Suppressor macrophage (primary cell): ENCODE measurements around the gene KCTD7.
A peak's percentile ranks its signal among the peaks of the same experiment; 100 is the strongest.
"Not testable (repeated sequence)": the region's sequence is repeated elsewhere in the genome, so short reads cannot be mapped to it uniquely, and the experiment has no call there.

Experiments
- DNase-seq, 4 experiments: peaks; one replicate each; pipeline ENCODE4 v3.0.0-alpha.2; 2020 to 2022

The KCTD7 gene

GRCh38 chr7:66617295-66617694, 11.4 kb upstream of the KCTD7 start:
- no peak for DNase-seq

- DNase-seq = not testable (repeated sequence)
Observed at GRCh38 chr7:66619341-66619948, 9.2 kb upstream of the KCTD7 start.

- DNase-seq = peak in 1 of 4 experiments; percentile 14
Observed at GRCh38 chr7:66626331-66626934, 2.2 kb upstream of the KCTD7 start.

- peak; percentile 69 to 84 (median 82) for DNase-seq
Observed at GRCh38 chr7:66627151-66627681, 1.5 kb upstream of the KCTD7 start.

- DNase-seq = peak in 3 of 4 experiments; percentile 52 to 66 (median 64)
Observed at GRCh38 chr7:66627881-66628360, 760 bp upstream of the KCTD7 start.

GRCh38 chr7:66629222-66630062, 761 bp downstream of the KCTD7 start:
- peak in 3 of 4 experiments; percentile 19 to 30 (median 20) for DNase-seq

- peak; percentile 48 to 82 (median 74) for DNase-seq
Observed at GRCh38 chr7:66630531-66630930, 1.9 kb downstream of the KCTD7 start.

- peak; percentile 55 to 92 (median 80) for DNase-seq
Observed at GRCh38 chr7:66631471-66631870, 2.8 kb downstream of the KCTD7 start.

- DNase-seq = peak; percentile 21 to 57 (median 42)
Observed at GRCh38 chr7:66634816-66635215, 6.1 kb downstream of the KCTD7 start.

GRCh38 chr7:66635322-66635981, 6.8 kb downstream of the KCTD7 start:
- not testable (repeated sequence) for DNase-seq

- DNase-seq = peak; percentile 81 to 92 (median 88)
Observed at GRCh38 chr7:66635982-66636546, 7.4 kb downstream of the KCTD7 start.

- DNase-seq = no peak
Observed at GRCh38 chr7:66638309-66639099, 9.8 kb downstream of the KCTD7 start.

GRCh38 chr7:66639773-66640172, 11.1 kb downstream of the KCTD7 start:
- DNase-seq = no peak

GRCh38 chr7:66640802-66641525, 12.3 kb downstream of the KCTD7 start:
- no peak for DNase-seq

GRCh38 chr7:66641526-66641871, 12.8 kb downstream of the KCTD7 start:
- DNase-seq = no peak

GRCh38 chr7:66642186-66642585, 13.5 kb downstream of the KCTD7 start:
- DNase-seq = peak; percentile 64 to 85 (median 79)

- DNase-seq = no peak
Observed at GRCh38 chr7:66642932-66643331, 14.3 kb downstream of the KCTD7 start.

- no peak for DNase-seq
Observed at GRCh38 chr7:66643395-66643794, 14.7 kb downstream of the KCTD7 start.

GRCh38 chr7:66651026-66651425, 22.3 kb downstream of the KCTD7 start:
- not testable (repeated sequence) for DNase-seq

- DNase-seq = not testable (repeated sequence)
Observed at GRCh38 chr7:66653719-66654274, 25.1 kb downstream of the KCTD7 start.
